NCI-H774 (cell line): ENCODE data around the gene ABCC10.
"Not testable (repeated sequence)": the region's sequence is repeated elsewhere in the genome, so short reads cannot be mapped to it uniquely, and the experiment has no call there.

Experiments used
- DNase-seq: peaks from one replicate; lab custom pipeline; 2025; lab: John Stamatoyannopoulos, UW

Gene ABCC10

DNA sequence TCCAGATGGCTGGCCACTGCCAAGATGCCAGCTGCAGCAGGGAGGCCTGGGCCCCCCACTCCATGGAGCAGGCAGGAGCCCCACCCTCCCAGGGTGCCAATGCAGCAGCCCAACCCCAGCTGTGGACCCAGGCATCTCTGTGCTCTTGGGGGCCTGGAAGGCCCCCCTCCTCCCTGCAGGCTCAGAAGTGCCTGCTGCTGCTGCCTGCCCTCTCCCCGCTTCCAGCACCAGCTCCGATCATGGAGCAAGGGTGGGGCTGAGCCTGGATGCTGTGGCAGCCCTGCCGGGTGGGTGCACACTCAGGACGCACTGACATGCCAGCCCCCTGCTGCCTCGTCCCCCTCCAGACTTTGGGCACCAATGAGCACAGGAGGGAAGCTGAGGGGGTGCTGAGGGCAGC lies 14.8 kb upstream of the ABCC10 start:
- DNase-seq, result no peak

DNA sequence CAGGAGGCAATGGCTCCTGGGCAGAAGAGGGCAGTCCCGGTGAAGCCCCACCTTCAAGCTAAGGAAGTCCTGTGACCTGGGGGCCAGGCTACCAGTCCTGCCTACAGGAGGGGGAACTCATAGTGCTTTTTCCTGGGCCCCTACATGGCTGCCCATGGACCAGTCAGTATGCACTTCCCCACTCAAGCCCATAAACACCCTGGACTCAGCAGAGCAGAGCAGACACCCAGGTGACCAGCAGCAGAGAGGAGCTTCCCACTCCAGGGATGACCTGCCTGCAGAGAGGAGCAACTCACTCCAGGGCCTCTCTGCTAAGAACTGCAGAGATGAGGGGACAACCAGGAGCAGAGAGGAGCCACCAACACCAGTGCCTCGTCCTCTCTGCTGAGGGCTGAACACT lies 14.3 kb upstream of the ABCC10 start:
- DNase-seq, result no peak

DNA sequence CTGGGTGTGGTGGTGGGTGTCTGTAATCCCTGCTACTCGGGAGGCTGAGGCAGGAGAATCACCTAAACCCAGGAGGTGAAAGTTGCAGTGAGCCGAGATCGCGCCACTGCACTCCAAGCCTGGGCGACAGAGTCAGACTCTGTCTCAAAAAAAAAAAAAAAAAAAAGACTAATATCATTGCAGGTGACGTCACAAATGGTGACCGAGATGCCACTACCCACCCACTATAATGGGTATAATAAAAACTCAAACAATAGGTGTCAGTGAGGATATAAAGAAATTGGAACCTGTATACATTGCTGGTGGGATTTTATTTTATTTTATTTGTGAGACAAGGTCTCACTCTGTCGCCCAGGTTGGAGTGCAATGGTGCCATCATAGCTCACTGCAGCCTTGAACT lies 12.1 kb upstream of the ABCC10 start:
- DNase-seq, result not testable (repeated sequence)

DNA sequence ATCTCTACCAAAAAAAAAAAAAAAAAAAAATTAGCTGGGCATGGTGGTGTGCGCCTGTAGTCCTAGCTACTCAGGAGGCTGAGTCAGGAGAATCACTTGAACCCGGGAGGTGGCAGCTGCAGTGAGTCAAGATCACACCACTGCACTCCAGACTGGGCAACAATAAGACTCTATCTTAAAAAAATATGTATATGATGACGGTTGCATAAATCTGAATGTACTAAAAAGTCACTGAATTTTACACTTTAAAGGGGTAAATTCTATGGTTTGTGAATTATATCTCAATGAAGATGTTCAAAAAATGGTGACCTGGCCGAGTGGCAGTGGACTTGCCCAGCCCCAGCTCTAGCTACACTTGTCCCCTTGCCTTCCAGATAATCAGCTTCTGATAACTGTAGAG lies 10.4 kb upstream of the ABCC10 start:
- no peak for DNase-seq

DNA sequence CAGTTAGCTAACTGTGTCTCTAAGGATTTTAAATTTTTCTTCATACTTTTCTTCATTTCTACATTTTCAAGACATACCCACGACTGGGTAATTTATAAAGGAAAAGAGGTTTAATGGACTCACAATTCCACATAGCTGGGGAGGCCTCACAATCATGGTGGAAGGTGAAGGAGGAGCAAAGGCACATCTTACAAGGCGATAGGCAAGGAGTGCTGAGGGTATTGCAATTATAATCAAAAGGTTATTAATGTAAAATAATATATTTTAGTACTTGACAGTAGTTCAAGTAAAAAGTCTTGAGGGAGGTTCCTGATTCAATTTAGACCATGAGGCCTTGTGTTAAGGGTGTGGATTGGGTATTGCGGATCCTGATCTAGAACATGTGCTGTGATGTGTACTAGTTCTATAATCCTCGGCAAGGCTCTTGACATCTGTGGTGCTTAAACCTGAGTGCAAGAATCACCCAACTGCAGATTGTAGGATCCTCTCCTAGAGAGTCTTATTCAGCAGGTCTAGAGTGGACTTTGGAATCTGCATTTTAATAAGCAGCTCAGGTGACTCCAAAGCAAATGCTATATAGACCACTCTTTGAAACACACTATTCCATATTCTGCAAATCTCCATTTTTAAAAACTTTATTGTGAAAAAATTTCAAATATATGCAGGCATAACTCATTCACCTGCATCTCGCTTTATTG lies 7.2 kb upstream of the ABCC10 start:
- DNase-seq, result no peak

DNA sequence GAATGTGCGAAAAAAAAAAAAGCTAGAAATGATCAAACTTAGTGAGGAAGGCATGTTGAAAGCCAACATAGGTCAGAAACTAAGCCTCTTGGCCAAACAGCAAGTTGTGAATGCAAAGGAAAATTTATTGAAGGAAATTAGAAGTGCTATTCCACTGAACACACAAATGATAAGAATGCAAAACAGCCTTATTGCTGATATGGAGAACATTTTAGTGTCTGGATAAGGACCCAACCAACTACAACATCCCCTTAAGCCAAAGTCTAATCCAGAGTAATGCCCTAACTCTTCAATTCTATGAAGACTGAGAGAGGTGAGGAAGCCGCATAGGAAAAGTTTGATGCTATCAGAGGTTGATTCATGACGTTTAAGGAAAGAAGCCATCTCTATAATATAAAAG lies 5.5 kb upstream of the ABCC10 start:
- DNase-seq, result no peak

DNA sequence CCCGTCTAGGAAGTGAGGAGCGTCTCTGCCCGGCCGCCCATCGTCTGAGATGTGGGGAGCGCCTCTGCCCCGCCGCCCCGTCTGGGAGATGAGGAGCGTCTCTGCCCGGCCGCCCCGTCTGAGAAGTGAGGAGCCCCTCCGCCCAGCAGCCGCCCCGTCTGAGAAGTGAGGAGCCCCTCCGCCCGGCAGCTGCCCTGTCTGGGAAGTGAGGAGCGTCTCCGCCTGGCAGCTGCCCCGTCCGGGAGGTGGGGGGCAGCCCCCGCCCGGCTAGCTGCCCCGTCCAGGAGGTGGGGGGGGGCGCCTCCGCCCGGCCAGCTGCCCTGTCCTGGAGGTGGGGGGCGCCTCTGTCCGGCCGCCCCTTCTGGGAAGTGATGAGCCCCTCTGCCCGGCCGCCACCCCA lies 2.3 kb upstream of the ABCC10 start:
- not testable (repeated sequence) for DNase-seq

DNA sequence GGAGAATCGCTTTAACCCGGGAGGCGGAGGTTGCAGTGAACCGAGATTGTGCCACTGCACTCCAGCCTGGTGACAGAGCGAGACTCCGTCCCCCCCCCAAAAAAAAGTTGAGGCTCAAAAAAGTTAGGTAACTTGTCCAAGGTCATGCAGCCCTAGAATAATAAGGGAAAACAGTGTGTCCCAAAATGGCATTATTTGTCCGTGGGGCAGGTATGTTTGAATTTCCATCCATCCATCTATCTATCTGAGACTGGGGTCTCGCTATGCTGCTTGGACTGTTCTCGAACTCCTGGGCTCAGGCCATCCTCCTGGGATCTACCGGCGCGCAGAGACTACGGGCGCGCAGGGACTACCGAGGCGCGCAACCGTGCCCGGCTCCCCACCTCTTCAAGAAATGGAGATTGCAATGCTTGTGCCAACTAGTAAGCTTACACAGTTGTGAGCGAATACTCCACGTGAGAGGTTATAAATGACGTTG lies 374 bp upstream of the ABCC10 start:
- no peak for DNase-seq

DNA sequence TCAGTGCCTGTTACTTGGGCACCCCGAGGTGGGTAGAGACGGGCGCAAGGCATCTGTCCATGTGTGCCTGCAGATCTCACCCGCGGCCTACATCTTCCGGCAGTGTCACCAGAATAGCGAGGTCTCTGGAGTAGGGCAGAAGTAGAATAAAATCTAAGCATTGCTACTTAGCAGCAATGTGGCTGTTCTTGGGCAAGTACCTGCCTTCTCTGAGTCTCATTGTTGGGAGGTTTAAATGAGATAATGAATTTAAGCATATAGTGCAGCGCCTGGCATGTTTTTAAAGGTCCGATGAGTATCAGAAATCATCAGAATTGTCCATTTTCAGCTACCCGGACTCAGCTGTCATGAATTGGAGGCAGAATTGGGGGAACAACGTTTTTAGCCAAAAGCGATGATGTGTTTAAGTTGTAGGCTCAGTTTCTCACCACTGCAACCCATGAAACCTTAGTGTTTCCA lies 800 bp downstream of the ABCC10 start:
- DNase-seq, result no peak

DNA sequence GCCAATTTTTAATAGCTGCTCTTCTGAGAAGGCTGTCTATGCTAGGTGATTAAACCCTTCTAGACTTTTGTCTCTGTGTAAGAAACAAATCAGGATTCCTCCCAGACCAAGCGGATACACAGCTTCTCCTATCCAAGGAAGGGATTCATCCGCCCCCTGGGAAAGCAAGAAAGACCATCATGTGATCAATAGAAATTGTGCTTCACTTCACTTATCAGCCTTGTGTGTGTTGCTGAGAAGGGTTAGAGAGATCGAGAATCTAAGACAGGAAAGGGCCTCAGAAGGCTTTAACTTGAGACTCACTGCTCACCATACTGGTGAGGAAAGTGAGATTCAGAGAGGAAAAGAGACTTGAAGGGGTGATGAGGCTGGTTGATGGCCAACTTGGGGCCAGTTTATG lies 1.5 kb downstream of the ABCC10 start:
- no peak for DNase-seq

DNA sequence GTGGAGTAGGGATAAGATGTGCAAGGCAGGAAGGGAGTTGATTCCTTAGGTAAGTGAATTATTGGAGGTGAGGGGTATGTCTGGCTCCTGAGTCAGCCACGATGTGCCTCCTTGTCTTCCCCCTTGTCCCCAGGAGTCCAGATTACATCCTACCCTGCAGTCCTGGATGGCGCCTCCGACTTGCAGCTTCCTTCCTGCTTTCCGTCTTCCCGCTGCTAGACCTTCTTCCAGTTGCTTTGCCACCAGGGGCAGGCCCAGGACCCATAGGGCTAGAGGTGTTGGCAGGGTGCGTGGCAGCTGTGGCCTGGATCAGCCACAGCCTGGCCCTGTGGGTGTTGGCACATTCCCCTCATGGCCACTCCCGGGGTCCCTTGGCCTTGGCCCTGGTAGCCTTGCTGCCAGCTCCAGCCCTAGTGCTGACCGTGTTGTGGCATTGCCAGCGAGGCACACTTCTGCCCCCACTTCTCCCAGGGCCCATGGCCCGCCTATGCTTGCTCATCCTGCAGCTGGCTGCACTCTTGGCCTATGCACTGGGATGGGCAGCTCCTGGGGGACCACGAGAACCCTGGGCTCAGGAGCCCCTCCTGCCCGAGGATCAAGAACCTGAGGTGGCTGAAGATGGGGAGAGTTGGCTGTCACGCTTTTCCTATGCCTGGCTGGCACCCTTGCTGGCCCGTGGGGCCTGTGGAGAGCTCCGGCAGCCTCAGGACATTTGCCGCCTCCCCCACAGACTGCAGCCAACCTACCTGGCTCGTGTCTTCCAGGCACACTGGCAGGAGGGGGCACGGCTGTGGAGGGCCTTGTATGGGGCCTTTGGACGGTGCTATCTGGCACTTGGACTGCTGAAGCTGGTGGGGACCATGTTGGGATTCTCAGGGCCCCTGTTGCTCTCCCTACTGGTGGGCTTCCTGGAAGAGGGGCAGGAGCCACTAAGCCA lies 4.9 kb downstream of the ABCC10 start:
- DNase-seq, result no peak

DNA sequence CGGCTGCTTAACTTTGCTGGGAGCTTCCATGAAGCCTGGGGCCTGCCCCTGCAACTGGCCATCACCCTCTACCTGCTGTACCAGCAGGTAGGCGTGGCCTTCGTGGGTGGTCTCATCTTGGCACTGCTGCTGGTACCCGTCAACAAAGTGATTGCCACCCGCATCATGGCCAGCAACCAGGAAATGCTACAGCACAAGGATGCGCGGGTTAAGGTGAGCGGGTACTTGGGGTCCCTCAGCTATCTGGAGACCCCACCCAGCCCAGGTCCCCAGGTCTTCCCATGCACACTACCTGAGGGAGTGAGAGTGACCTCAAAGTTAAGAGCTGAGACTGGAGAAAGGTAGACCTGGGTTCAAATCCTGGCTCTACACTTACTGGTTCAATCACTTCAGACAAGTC lies 5.8 kb downstream of the ABCC10 start:
- no peak for DNase-seq

DNA sequence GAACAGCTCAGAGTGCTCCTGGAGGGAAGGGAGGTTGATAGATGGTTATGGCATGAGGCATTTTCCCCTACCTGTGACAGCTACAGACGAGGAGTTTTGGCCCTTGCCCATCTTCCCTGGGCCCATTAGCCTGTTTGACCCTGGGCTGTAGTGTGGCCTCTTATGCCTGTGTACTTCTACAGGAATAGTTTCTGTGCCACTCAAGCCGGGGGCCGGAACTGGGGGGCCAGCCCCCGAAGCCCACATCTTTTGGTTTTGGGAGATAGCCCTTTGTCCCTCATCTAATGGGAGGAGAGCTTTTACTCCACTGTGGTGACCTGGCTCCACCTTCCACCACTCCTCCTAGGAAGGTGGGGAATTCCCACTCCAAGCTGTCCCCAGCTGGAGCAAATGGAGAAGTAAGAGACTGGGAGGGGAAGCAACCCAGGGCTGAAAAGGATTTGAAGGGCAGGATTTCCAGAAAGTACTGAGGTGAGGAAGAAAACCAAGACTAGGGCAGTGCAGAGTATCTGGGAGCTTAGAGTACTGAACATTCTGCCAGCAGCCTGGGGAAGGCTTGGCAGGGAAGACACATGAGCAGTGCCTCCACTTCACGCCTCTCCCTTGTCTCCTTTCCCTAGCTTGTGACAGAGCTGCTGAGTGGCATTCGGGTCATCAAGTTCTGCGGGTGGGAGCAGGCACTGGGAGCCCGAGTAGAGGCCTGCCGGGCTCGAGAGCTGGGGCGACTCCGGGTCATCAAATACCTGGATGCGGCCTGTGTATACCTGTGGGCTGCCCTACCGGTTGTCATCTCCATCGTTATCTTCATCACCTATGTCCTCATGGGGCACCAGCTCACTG lies 6.9 kb downstream of the ABCC10 start:
- no peak for DNase-seq

DNA sequence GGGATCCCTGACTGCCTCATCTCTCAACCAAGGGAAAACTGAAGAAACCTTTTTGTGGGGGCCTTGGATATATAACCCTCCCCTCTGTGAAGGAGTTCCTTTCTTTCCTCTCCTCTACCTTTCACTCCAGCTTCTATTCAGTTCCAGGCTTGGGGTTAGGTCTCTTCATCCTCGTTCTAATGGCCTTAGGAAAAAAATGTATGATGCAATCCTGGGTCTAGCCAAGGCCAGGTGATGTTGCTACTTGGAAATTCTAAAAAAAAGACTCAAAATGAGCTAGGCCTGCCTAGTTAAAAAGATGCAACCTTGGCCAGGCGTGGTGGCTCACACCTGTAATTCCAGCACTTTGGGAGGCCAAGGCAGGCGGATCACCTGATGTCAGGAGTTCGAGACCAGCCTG lies 7.6 kb downstream of the ABCC10 start:
- no peak for DNase-seq

DNA sequence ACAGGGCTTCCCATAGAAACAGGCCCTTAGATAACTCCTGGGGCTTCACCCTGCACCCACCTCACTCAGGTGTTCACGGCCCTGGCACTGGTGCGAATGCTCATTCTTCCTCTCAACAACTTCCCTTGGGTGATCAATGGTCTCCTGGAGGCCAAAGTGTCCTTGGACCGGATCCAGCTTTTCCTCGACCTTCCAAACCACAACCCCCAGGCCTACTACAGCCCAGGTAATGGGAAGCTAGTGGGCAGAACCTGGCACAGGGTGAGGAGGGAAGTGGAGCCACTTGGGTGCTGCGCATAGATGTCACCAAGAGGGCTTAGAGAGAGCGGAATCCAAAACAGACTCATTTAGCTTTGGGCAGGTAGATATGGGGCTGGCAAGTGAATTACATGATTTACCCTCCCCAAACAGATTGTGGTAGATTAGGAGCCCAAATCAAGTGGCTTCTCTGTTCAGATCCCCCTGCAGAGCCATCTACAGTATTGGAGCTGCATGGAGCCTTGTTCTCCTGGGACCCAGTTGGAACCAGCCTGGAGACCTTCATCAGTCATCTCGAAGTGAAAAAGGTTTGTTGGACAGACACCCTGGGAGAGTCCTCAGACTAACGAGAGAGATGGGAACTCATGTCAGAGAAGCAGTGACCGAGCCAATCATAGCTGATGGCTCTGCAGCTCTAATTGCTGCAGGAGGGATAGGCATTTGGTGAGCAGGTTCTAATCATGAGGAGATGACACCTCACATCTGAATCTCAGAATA lies 8.5 kb downstream of the ABCC10 start:
- no peak for DNase-seq

DNA sequence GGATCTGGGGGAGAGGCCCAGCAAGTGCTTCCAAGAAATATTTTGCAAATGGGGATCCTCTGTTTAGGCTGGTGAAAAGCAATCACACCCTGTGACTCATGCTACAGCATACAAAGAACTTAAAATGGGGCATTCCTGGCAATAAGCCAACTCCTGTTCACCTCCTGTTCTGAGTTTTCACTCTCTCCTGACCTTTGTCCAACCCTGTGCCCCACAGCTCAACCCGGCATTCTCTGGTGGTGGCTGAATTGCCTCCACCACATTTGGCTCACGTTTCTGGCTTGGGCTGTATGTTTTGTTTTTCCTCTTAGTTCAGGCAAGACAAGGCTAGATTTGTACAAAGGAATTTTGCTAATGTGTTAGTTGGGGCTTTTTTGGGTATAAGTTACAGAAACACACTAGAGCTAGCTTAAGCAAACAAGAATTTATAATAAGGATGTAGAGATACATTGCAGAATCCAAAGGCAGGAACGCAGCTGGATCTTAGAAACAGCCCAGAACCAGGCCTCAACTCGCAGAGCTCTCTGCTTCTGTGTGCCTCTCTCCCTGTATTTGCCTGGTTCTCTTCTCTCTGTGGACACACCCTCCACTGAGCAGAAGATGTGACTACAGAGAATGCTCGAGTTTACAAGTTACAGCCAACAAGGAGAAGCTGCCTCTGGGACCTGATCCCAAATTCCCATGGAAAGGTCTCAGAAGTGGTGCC lies 9.4 kb downstream of the ABCC10 start:
- no peak for DNase-seq

DNA sequence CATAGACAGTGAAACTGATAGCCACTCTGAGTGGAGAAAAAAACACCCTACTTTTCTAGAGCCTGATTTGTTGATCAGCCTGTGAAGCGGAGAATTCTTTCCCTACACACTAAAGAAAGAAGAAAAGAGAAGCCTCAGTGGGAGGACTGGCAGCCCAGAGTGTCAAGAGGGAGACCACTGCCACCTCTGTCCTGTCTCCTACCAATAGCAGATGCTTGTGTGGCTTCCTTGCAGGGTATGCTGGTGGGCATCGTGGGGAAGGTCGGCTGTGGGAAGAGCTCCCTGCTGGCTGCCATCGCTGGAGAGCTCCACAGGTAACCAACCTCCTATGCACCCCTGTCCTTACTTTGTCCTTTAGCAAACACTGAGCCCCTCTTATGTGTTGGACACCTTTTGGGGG lies 10.4 kb downstream of the ABCC10 start:
- no peak for DNase-seq

DNA sequence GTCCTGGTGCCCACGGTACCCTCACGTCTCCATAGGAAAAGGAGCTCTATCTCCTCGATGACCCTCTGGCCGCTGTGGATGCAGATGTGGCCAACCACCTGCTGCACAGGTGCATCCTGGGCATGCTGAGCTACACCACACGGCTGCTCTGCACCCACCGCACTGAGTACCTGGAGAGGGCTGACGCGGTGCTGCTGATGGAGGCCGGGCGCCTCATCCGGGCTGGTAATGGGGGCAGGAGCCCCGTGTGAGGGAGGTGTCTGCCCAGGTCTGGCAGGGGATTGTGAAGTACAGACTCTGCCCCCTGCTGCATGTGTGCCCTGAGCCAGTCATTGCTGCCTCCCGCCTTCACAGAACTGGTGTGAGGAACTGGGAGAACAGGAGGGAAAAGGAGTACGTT lies 15.6 kb downstream of the ABCC10 start:
- no peak for DNase-seq

DNA sequence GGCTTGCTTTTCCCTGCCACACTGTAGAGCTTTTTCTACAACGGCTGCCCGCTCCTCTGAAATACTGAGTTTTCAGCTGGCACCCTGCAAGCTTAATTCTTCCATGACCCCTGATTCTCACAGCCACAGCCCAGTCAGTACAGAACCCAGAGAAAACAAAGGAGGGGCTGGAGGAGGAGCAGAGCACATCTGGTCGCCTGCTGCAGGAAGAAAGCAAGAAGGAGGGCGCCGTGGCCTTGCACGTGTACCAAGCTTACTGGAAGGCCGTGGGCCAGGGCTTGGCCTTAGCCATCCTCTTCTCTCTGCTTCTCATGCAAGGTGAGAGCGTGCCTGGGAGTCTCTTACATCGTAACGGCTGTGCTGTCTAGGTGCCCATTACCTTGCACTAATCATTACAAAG lies 16.7 kb downstream of the ABCC10 start:
- DNase-seq, result no peak

DNA sequence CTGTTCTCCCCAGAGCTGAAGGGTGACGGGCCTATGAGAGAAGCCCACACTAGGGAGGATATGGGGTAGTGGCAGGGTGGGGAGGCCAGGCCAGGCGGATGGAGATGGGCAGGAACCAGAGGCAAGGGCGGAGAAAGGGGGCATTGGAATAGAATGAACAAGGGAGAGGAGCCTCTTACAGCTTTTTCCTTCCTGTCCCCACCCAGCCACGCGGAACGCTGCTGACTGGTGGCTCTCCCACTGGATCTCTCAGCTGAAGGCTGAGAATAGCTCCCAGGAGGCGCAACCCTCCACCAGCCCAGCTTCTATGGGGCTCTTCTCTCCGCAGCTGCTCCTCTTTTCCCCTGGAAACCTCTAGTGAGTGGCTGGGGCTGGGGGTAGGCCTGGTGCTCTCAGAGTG lies 17.2 kb downstream of the ABCC10 start:
- DNase-seq, result no peak

DNA sequence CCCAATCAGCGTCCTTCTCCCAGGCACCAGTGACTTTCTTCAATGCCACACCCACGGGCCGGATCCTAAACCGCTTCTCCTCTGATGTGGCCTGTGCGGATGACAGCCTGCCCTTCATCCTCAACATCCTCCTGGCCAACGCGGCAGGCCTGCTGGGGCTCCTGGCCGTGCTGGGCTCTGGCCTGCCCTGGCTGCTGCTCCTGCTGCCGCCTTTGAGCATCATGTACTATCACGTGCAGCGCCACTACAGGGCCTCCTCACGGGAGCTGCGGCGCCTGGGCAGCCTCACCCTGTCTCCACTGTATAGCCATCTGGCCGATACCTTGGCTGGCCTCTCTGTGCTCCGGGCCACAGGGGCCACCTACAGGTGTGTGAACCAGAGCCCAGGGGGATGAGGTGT lies 18.2 kb downstream of the ABCC10 start:
- no peak for DNase-seq
